ENCODE data around the gene ANK3.

Gene ANK3

DNA sequence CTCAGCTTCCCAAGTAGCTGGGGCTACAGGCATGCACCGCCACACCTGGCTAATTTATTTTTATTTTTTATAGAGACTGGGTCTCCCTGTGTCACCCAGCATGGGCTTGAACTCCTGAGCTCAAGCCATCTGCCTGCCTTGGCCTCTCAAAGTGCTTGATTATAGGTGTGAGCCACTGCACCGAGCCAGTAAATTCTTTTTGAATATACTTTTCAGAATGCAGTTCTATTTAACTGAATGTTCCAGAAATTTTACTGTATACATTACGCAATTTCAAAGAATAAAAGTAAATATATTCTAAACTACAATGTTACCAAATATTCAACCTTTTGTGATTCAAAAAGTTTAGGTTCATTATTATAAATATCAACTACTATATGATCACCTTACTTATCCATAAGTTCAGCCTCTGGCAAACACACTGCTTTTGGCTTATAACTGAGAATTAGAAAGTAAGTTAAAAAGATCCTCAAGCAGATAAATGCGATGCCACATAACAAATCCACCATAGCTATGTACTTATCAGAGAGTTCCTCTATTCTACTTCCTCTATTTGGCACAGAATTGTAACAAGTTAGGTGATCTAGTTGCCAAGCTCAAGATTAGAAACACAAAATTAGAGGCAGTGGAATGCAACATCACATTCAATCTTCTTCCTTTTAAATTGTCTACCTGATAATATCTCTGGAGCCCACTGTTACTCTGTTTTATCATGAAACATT lies 118.2 kb downstream of the ANK3 start:
- peak; percentile 88 for DNase-seq

DNA sequence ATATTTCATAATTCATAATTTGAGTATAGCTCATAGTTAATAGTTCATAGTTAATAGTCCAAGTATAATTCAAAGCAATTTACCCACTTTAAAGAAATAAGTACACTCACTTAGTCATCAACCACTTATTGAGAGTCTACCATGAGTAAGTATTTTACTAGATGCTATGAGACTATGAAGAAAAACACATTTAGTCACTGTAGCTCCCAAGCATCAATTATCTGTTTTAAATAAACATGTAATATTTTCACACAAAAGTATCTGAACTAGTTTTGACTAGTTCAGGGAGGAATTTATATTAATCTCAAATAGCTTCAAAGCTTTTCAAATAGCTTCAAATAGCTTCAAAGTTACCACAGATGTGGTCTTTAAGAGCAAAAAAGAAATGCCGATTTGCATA lies 119.2 kb downstream of the ANK3 start:
- no peak for DNase-seq

DNA sequence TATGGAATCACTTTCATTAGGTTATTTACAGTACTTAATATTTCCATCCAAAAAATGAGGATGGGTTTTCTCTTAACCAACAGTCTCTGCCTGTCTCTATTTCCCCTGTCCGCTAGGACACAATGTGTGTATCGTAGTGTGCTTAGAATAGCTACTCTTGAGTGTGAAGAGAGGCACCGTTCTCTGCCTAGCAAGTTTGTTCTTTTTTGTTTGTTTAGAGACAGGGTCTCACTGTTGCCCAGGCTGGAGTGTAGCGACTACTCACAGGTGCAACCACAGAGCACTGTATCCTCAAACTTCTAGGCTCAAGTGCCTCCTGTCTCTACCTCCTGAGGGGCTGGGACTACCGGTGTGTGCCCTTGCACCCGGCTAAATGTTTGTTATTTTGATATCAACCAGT lies 121.9 kb downstream of the ANK3 start:
- no peak for DNase-seq

DNA sequence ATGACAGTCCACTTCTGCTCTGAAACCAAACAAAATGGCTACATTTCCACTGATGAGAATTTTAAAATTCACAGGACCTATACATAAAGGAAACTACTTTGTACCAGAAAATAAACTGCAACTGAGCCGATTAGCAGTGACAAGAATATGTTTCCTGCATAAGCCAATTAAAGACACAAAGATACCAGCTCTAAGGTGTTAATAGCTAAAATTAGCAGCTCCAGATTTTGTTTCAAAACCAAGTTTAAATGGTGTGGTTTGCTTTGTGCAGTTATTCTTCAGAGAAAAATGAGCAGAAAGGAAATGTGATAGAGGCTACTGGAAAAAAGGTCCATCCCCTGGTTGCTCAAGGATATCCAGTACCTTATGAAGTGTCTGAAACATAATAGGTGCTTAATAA lies 123.2 kb downstream of the ANK3 start:
- DNase-seq = no peak

DNA sequence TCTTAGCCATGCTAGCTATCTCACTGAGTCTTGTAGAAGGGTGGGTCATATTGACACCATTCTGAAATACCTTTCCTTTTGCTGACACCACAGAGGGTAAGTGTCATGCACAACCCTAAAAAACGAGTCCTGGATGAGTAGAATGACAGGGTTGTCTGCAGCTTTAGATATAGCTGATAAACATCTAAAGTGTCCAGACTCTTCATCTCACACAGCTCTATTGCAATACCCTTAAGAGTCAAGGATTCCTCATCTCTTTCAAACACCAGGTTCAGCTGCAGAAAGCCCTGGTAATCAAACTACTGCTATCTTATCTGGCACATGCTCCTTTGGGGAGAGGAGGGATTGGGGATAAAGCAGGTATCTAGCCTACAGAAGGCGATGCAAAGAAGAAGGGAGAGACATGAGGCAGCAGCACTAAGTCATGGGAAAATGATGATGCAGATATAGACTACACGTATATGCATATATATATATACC lies 127.0 kb downstream of the ANK3 start:
- DNase-seq = peak; percentile 15

DNA sequence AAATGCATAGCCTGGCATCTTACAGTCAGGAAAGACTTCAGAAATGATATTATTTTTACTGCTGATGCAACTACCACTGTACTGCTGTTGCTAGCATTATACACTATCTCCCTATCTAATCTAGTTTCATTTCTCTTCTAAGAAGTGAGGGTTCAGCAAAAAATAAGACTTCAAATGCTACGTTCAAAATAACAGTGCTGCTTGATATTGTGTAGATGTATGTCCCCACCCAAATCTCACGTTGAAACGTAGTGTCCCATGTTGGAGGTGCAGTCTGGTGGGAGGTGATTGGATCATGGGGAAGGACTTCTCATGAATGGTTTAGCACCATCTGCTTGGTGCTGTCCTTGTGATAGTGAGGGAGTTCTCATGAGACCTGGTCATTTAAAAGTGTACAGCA lies 129.4 kb downstream of the ANK3 start:
- DNase-seq = peak; percentile 38

DNA sequence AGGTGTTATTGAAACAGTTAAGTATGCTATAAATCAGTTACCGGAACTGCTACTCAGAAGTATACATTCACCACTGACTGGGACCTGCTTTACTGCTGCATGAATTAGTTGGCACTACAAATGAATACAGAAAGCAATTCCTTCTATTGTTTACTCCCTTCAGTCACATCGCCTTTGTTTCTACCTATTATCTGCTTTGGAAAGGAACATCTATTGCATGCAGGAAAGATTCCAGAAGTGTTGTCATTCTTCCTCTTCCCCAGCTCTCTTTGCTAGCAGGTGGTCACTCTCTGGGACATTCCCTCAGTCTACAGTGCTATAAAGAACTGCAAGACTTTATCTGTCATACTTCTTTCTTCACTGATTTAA lies 131.3 kb downstream of the ANK3 start:
- DNase-seq = no peak

DNA sequence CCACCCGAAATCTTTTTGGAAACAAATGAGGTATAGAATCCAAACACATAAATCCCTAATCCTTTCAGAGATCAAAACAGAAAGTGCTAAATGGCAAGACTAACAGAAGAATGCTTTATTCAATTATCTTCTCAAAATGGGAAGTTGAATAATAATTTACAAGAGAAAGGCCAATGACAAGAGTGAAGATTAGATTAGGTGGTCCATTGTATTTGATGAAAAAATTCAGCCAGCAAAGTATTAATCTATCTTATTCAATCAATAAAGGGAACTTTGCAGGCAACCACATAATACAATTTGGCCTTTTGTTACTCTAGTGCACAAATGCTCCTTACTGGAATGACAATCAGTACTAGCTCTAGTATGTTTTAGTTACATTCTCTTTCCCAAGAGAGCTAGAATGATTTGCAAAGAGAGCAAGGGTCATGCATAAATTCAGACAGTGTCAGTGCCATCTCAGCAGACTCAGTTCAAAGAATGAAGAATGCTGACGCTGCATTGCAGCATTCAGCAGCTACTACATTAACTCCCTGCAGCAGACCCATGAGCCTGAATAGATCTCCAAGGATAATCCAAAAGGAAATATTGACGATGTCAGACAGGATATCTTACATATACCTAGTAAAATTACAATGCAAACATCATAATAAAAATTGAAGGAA lies 131.8 kb downstream of the ANK3 start:
- no peak for DNase-seq

DNA sequence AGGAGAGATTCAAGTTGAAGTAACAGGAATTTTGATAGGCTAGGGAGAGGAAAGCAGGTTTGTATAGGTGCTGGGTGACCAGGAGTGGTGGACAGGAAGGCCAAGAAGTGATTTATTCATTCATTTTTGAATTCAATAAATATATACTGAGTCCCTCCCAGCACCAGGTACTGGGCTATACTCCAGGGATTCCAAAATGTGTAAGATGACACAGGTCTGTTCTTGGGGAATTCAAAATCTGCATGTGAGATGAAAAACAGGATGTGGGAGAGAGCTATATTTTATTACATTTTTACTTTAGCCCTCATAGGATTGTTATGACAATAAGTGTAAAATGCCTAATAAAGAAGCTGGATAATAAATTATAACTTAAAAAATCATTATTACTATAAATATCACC lies 134.9 kb downstream of the ANK3 start:
- DNase-seq = no peak

DNA sequence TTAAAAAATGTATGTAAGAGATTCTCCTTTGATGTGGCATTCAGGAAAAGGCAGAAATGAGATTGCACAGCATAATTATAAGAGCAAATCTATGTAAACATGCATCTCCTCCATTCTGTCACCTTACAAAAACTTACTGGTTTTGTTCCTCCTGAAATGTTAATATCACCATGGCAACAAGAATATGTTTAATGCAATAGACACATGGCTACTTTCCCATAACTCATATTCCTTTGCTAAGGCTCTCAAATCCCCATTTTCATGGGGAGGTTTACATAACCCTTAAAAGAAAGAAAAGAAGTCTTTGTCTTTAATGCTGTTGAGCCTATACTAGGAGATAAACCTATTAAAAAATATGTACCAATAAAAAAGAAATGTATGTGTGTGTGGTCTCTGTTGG lies 136.2 kb downstream of the ANK3 start:
- DNase-seq = no peak

DNA sequence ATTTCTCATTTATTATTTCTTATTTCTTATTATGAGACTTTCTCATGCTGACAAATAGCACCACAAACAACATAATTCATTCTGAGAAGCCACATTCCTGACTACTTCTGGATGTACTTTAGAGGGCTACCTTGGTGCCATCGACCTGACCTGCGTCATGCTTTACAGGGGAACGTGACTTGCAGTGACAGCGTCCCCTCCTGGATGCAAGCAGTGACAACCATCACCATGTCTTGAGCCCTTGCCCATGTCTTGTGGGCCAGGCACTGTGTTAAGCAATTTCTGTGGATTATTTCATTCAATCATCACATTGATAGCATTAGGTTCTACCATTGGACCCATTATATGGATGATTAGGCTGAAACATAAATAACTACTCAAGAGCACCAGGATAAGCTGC lies 137.0 kb downstream of the ANK3 start:
- no peak for DNase-seq

DNA sequence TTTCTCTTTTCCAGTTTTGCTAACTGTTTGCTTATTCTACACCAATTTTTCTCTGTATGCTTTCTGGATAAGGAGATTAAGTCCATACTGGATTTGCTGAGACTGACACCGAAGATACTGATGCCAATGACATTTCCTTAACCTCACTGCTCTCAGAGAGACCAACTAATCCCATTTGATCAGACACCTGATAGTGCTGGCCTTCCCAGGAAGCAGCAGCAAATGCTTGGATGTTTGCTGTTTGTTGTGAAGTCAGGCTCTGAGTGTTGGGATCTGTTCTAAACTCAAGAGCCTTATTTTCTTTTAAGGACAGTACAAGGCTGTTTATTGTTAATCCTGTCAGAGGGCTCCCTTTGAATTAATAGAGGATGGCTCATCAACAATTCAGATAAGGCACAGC lies 143.3 kb downstream of the ANK3 start:
- DNase-seq = no peak

DNA sequence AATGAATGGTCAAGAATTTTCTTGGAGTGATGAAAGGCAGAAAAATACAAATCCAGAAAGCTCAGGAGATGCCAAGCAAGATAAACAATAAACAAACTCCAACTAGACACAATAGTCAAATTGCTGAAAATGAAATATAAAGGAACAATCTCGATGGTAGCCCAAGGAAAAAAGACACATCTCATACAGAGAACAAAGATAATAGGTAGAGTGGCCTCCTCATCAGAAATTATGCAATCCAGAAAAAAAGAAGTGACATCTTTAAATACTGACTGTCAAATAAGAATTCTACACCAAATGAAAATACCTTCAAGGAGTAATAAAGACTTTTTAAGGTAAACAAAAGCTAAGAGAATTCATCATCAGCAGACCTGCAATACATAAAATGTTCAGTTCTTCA lies 150.4 kb downstream of the ANK3 start:
- no peak for DNase-seq

DNA sequence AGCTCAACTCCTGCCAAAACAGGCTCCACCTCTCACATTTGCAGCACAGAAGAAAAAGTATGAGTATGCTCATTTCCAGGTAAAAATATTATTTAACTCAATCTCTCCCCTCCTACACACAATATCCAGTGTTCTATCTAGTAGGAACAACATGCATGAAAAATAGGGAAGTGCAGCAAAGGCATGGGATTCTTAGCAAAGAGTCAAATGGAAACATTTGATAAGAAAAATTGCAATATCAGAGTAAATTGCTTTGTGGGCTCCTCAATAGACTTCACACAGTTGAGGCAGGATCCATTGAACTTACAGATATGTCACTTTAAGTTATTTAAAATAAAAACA lies 150.9 kb downstream of the ANK3 start:
- DNase-seq = peak; percentile 69

DNA sequence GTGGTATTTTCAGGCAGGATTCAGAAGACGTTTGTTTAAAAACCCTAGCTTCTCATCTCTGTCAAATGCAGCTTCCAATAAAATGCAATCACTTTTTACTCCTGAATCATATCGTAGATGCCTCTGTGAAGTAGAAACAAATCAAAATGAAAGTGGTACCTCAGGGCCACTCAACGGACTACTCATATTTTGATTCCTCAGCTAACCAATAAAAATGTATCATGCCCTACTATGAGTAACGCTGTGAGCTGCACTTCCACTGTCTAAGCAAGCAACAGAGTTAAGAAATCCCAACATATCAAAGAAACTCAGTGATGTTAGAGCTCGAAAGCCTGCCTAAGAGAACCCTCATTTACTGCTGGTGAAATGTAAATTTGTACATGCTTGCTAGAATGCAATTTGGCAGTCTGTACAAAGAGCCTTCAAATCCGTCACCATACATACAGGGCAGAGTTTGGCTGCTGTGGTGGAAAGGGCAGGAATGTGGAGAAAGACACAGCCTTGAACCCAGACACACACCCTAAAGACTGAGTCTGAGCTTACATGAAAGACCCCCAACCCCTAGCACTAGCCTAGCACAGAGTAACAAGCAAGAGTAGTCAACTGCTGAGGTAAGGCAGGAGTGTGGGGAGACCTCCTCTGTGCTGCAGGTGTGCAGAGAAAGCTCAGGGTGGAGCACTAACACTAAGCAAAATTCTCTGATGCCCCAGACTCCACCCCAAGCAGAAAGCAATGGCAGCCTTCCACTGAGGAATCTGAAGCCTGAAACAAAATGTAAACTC lies 151.5 kb downstream of the ANK3 start:
- DNase-seq = peak; percentile 69

DNA sequence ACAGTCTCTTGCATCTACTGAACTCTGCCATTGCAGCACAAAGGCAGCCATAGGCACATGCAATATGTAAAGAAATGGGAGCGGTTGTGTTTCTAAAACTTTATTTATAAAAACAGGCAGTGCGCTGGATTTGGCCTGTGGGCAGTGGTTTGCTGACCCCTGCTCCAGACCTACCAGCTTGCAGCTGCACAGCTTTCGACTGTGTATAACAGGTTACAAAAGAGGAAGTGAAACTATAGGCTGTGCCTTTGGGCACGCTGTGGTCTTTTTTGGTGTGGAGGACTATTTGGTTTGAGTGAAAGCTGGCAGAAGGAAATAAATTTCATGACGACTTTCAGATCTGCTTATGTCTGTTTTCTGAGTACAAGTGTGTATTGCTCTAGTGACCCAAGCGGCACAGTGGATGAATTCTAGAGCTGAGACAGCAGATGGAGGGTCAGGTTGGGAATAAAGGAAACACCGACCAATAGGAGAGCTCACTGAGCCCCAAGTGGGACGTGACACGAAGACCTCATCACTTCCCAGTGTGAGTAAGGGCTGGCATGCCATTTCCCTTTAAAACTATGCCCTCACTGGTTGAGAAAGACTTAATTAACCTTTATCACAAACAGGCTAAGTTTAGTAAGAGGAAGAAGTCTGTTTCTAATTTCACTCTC lies 152.7 kb downstream of the ANK3 start:
- DNase-seq = peak; percentile 91

DNA sequence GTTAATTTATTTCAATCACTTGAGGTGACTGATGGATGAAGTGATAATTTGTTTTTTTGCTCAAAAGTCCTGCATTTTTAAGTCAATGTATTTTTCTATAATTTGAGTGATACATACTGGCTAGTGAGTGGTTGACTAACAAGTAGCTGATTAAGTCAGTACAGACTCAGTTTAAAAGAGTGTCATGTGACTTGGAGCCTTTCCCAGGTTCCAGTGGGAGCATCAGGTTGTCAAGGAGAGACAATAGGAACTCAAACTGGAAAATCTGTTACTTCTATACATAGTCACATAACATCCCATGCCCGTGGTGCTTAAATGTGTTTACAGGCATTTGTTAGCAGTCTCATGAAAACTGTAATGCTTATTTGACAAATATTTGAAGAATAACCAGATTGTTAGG lies 154.7 kb downstream of the ANK3 start:
- DNase-seq = no peak

DNA sequence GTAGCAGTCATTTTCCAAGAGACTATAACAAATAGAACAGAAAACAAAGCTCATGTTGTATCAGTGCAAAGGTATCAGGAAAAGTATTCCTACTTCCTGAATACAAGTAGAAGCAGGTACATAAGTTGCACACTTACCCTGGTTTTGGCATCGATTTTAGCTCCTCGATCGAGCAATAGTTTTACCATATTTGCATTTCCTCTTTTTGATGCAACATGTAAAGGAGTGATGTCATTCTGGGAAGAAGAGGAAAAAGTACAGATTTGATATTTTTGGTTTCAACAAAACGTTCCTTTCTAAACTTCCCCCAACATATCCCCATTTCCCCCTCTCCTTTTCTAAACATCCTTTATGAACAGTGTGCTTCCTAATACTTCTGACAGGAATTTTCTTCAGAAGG lies 155.1 kb downstream of the ANK3 start:
- DNase-seq = no peak

DNA sequence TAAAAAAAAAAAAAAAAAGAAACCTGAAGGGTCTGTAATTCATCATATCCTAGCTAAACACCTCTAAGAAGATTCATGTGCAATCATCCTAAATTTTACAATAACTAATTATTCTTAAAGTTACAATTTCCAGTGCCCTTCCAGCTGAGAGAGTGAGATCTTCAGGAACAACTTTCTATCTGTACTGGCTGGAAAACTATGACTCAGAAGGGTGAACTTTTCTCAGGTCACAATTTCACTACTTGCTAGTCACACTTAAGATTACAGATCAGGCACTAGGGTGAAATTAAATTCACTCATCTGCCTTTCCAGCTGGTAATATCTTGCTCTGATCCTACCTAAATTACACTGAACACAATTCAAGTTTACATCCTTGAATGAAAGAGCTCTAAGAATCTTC lies 158.8 kb downstream of the ANK3 start:
- no peak for DNase-seq

DNA sequence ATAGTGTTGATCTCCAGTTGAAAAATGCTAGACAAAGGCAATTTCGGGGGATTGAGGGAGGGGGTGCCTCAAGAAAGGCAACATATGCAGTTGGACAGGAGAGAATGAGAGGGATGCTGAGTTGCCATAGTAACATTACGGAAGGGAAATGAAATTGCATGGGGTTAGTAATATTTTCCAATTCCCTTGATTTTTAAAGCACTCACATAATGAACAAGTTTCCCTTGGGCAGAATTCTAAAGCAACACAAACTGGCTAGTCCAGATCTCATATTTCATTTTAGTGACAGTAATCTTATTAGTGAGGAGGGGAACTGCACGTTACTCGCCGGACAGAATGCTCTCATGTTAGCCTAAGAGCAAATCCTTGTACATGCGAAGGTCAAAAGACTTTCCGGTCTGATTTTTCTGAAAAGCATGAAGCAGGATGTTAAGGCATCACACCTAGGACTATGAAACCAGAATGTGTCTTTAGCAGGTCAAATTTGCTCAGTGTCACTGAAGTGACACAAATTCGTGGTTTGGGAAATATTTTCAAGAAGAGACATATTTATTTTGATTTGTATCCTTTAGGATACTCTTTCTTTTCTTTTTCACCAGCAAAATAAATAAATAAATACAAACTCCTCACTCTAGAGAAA lies 165.5 kb downstream of the ANK3 start:
- no peak for DNase-seq

DNA sequence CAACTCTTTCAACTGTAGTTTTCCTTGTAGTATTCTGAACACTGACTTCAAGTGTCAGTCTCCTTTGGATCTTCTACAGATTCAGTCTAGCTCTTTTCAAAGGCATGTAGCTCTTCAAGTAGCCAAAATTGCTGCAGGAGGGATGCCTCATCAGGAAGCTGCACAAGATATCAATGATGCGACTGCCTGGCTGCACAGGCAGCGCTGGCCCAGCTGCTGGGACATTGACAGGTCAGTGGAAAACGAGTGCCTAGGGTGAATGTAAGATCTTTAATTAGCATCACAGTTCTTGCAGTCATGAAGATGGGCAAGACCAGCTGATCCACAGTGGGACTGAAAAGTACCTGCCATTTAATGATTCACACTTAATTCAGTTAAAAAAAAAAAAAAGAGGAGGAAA lies 167.6 kb downstream of the ANK3 start:
- no peak for DNase-seq

DNA sequence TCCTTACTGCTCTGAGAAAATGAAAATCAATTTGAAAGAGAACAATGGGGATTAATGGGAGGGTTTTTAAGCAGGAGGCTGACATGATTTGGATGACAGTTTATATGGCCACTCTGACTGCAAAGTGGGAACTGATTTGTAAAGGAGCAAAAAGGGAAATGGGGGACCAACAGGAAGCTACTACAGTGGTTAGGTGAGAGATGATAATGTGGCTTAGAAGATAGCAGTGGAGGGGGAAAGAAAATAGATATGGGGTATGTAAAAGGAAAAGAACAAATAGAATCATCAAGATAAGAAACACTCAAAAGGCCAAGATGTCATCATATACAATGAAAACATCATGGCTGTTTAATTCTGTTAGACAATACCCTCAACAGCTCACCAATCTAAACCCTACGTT lies 177.5 kb downstream of the ANK3 start:
- DNase-seq = no peak

DNA sequence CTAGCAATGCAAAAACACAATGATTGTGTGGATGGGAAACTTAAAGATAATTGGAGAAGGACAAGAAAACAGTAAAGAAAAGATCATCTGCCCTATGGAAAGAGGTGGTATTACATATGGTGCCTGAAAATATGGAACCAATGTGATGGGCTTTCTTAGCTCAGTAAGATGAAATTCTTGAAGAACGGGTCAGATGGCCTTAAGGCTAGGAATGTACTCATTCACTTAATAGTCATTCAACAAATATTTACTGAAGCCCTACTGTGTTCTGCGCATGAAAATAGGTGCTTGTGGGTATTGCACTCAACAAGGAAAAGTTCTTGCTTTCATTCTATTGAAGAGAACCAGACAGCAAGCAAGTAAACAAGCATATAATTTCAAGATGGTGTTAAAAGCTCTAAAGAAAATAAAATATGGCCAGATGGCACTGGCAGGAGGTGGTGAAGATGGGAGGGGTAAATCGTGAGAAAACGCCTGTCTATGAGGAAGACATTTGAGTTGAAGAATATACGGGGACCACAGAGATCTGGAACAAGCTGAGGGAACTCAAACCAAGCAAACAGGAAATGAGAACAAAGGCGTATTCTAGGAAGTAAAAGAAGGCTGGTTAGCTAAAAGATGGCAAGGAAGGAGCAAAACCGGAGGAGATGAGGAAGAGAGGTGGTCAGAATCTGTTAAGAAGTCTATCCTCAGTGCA lies 179.7 kb downstream of the ANK3 start:
- DNase-seq = no peak

Data from OCI-M1 (cell line).